Neutrophil (primary cell): ENCODE measurements around the gene ATG9B.

Experiments
- H3K27ac ChIP-seq: fragments of 200-600 bp; sonication (generic); 2 replicates; pipeline ENCODE4 v1.5.1; 2016; ENCODE audit warnings: mild to moderate bottlenecking, moderate library complexity
- H3K27me3 ChIP-seq: fragments of 200-600 bp; sonication (generic); 2 replicates; pipeline ENCODE4 v1.6.0; 2016; ENCODE audit warnings: mild to moderate bottlenecking
- H3K36me3 ChIP-seq: fragments of 200-600 bp; sonication (generic); 2 replicates; pipeline ENCODE4 v1.5.1; 2017
- H3K4me1 ChIP-seq, 2 experiments: fragments of 200-600 bp in 1 of 2; sonication (generic) in 1 of 2; 1 replicate in 1 of 2; 2 replicates in 1 of 2; pipeline versions ENCODE4 v1.5.1 to v1.6.1; 2013 to 2016; ENCODE audit warnings: low read depth in 1 of 2, low read length in 1 of 2, mild to moderate bottlenecking in 1 of 2, moderate library complexity in 1 of 2; ENCODE audit not compliant: control insufficient read depth in 1 of 2, insufficient read depth in 1 of 2
- H3K4me3 ChIP-seq, 2 experiments: fragments of 200-600 bp in 1 of 2; sonication (generic) in 1 of 2; 1 replicate in 1 of 2; 2 replicates in 1 of 2; pipeline ENCODE4 v1.5.1; 2013 to 2016; ENCODE audit warnings: low read depth in 1 of 2, low read length in 1 of 2, mild to moderate bottlenecking in 1 of 2, moderate library complexity in 1 of 2
- H3K9me3 ChIP-seq: fragments of 200-600 bp; sonication (generic); 2 replicates; pipeline ENCODE4 v1.5.1; 2016
- TF ChIP-seq, protein P1 (sequence below): fragments of 200-600 bp; sonication (generic); IDR thresholded peaks from 2 replicates; pipeline ENCODE4 v1.5.1; 2016; ENCODE audit warnings: antibody characterized with exemption

The ATG9B gene

DNA sequence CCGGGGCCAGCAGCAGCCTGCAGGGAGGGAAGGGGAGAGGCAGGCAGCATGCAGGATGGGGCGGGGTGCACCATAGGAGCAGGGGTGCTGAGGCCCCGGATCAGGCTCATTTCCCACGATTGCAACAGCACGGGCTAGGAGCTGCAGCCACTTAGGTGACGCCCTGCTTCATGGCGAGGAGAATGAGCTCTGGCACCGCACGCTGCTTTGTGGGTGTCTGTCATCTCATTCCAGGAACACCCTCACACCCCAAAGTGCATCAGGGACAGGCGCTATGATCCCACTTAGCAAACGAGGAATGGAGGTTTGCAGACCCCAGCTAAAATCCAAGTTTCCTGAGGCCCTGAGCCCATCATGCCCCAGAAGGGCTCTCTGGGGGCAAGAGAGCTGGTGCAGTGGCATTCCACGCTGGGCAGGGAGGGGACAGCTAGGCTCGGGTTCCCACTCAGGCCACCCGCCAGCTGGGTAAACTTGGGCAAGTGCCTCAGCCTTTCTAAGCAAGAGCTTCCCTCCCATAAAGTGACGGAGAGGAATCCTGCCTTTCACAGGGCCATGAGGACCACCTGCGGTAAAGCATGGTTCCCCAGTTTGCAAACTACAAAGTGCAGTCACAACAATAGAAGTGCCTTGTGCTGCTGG, 55.4 kb downstream of the ATG9B start:
- no peak overlapping the region for H3K27ac ChIP-seq
- no peak overlapping the region for H3K4me3 ChIP-seq
- H3K4me1 ChIP-seq: no peaks in the 10 kb centered on the region
- H3K9me3 ChIP-seq: no peaks in the 10 kb centered on the region
- TF ChIP-seq, protein P1, sequence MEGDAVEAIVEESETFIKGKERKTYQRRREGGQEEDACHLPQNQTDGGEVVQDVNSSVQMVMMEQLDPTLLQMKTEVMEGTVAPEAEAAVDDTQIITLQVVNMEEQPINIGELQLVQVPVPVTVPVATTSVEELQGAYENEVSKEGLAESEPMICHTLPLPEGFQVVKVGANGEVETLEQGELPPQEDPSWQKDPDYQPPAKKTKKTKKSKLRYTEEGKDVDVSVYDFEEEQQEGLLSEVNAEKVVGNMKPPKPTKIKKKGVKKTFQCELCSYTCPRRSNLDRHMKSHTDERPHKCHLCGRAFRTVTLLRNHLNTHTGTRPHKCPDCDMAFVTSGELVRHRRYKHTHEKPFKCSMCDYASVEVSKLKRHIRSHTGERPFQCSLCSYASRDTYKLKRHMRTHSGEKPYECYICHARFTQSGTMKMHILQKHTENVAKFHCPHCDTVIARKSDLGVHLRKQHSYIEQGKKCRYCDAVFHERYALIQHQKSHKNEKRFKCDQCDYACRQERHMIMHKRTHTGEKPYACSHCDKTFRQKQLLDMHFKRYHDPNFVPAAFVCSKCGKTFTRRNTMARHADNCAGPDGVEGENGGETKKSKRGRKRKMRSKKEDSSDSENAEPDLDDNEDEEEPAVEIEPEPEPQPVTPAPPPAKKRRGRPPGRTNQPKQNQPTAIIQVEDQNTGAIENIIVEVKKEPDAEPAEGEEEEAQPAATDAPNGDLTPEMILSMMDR: no peak
- H3K36me3 ChIP-seq: no peaks in the 10 kb centered on the region
- peaks cover 99% of the 10 kb centered on the region for H3K27me3 ChIP-seq

DNA sequence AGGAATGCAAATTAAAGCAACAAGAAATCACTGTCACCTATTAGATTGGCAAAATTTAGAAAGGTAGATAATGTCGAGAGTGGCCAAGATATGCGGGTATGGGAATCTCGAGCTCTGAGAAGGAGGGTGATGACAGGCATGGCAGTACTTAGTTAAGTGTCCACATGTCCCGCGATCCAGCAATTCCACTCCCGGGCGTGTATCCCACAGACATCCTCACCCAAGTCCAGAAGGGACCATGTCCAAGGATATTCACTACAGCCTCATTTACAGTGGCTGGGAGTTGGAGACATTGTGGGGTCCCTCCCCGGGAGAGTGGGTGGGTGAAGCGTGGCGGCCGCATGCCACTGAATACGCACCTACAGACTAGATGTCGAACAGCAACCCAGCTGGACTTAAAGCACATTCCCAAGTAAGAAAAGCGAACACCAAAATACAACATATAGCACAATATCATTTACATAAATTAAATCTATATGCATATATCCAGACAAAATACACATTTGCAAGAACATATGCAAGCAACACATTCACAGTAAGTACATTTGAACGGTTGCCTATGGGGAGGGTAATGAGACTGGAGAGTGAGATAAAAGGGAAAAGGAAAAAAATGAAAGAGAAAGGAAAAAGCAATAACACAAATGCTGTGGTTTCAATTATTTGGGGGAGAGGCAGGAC, 56.1 kb downstream of the ATG9B start:
- H3K9me3 ChIP-seq: no peaks in the 10 kb centered on the region
- H3K4me3 ChIP-seq: no peak overlapping the region
- no peaks in the 10 kb centered on the region for H3K36me3 ChIP-seq
- TF ChIP-seq, protein P1: no peak
- no peaks in the 10 kb centered on the region for H3K4me1 ChIP-seq
- no peak overlapping the region for H3K27ac ChIP-seq
- peaks cover 99% of the 10 kb centered on the region for H3K27me3 ChIP-seq

DNA sequence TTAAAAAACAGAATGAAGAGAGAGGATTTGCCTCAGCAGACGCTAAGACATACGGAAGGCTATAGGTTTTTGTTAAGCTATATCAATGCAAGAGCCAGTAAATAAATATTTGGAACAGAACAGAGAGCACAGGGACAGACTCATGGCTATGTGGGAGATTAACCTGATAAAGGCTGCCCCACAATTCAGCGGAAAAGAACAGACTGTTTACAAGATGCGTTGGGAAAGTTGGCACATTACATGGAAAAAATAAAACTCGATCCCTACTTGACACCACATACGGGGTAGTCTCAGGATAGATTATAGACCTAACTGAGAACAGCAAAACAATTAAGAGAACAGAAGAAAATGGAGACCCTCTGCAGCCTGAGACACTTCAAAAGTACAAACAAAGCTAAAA, 56.9 kb downstream of the ATG9B start:
- Histone ChIP-seq H3K4me3 (no peak overlapping the region), H3K4me1 (no peaks in the 10 kb centered on the region), H3K9me3 (no peaks in the 10 kb centered on the region), H3K27ac (no peak overlapping the region), H3K36me3 (no peaks in the 10 kb centered on the region), H3K27me3 (peaks cover 99% of the 10 kb centered on the region)
- TF ChIP-seq, protein P1: no peak

- H3K27me3 ChIP-seq: peaks cover 99% of the 10 kb centered on the region
These were observed 58.3 kb downstream of the ATG9B start for GRCh38 chr7:150966002-150966401.

DNA sequence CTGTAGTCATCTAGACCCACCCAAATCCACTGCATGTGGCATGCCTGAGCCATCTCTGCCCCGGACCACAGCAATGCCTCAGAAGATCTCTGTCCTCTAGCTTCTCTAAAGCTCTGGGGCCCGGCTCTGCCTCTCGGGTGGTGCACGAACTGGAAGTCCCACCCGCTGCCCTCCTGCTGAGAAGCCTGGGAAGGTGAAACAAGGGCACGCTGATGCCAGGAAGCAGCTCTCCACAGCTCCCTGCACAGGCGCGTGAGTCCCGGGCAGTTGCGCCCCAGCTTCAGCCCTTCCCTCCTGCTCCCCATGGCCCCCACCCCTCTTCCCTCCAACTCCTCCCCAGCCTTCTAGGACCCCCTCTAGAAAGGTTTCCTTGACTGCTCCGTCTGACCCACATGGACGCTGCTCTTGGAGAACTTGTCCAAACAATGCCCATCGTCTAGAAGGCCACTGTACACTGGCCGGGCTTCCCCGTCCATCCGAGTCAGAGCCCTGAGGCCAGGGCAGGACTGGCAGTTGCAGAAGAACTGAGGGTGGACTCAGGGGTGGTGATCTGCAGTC, 58.9 kb downstream of the ATG9B start:
- TF ChIP-seq, protein P1: no peak
- H3K27me3 ChIP-seq: peaks cover 99% of the 10 kb centered on the region
- H3K9me3 ChIP-seq: no peaks in the 10 kb centered on the region
- no peaks in the 10 kb centered on the region for H3K4me1 ChIP-seq
- H3K36me3 ChIP-seq: no peaks in the 10 kb centered on the region
- H3K4me3 ChIP-seq: no peak overlapping the region
- H3K27ac ChIP-seq: no peak overlapping the region

More at GRCh38 chr7:150966002-150966401, 58.3 kb downstream of the ATG9B start:
- Histone ChIP-seq H3K9me3 (no peaks in the 10 kb centered on the region), H3K36me3 (no peaks in the 10 kb centered on the region), H3K4me3 (no peak overlapping the region), H3K4me1 (no peaks in the 10 kb centered on the region), H3K27ac (no peak overlapping the region)
- TF ChIP-seq, protein P1: no peak
